HG03521 (cell line): ENCODE measurements around the gene TAF11L11.
"Not testable (repeated sequence)": the region's sequence is repeated elsewhere in the genome, so short reads cannot be mapped to it uniquely, and the experiment has no call there.

Experiments
- ATAC-seq: cut with Tn5 transposase; IDR thresholded peaks from one replicate; pipeline ENCODE4 v1.9.1; 2021; ENCODE audit warnings: mild to moderate bottlenecking, moderate library complexity; ENCODE audit not compliant: unreplicated experiment

The TAF11L11 gene

DNA sequence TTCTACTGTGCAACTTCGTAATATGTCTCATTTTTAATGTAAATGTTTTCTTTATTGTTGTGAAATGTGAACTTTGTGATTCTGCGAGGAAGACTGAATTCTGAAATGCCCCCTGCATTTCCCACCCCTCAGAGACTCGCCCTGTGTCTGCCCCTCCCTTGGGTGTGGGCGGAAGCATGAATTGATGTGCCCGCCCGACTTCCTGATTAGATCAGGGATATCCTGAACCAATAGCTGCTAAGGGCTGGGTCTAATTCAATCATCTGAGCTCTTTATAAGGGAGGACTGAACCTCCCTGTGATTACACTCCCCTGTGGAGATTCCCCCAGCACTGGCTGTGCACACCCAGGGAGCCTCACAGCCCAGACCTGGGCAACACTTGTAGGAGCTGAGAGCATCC lies at the start of gene TAF11L11:
Gene TAF11L11 (plus strand): TSS at position 304 of the 400 bp plus-strand sequence.
- ATAC-seq = not testable (repeated sequence)

DNA sequence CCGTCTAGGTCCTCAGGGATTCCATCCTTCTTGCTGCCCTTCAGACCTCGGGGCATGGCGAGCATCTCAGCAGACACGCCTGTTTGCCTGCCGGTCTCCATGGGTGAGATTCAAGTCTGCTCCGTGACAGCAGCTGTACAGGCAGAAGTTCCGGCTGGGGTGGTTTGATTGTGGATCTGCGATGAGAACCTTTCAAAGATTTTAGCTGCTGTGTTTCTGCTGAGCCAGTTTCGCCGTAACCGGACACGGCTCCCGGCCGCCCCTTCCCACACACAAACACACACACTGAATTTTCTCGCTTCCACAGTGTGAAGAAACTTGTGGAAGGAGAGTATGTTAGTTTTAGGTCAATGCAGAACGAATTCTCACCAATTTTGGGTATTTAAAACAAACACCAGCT lies 18.3 kb upstream of the TAF11L11 start, which contains the start of gene TAF11L7:
Gene TAF11L7 (minus strand): TSS at position 101 of the 400 bp plus-strand sequence.
- ATAC-seq = not testable (repeated sequence)

DNA sequence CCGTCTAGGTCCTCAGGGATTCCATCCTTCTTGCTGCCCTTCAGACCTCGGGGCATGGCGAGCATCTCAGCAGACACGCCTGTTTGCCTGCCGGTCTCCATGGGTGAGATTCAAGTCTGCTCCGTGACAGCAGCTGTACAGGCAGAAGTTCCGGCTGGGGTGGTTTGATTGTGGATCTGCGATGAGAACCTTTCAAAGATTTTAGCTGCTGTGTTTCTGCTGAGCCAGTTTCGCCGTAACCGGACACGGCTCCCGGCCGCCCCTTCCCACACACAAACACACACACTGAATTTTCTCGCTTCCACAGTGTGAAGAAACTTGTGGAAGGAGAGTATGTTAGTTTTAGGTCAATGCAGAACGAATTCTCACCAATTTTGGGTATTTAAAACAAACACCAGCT lies 13.1 kb upstream of the TAF11L11 start, which contains the start of gene TAF11L8:
Gene TAF11L8 (minus strand): TSS at position 101 of the 400 bp plus-strand sequence.
- ATAC-seq = not testable (repeated sequence)

DNA sequence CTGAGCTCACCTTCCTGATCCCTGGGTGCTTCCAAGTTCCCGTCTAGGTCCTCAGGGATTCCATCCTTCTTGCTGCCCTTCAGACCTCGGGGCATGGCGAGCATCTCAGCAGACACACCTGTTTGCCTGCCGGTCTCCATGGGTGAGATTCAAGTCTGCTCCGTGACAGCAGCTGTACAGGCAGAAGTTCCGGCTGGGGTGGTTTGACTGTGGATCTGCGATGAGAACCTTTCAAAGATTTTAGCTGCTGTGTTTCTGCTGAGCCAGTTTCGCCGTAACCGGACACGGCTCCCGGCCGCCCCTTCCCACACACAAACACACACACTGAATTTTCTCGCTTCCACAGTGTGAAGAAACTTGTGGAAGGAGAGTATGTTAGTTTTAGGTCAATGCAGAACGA lies 9.7 kb upstream of the TAF11L11 start, which contains the start of gene TAF11L9:
Gene TAF11L9 (minus strand): TSS at position 140 of the 400 bp plus-strand sequence.
- ATAC-seq = not testable (repeated sequence)

DNA sequence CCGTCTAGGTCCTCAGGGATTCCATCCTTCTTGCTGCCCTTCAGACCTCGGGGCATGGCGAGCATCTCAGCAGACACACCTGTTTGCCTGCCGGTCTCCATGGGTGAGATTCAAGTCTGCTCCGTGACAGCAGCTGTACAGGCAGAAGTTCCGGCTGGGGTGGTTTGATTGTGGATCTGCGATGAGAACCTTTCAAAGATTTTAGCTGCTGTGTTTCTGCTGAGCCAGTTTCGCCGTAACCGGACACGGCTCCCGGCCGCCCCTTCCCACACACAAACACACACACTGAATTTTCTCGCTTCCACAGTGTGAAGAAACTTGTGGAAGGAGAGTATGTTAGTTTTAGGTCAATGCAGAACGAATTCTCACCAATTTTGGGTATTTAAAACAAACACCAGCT lies 6.3 kb upstream of the TAF11L11 start, which contains the start of gene TAF11L10:
Gene TAF11L10 (minus strand): TSS at position 101 of the 400 bp plus-strand sequence.
- not testable (repeated sequence) for ATAC-seq

DNA sequence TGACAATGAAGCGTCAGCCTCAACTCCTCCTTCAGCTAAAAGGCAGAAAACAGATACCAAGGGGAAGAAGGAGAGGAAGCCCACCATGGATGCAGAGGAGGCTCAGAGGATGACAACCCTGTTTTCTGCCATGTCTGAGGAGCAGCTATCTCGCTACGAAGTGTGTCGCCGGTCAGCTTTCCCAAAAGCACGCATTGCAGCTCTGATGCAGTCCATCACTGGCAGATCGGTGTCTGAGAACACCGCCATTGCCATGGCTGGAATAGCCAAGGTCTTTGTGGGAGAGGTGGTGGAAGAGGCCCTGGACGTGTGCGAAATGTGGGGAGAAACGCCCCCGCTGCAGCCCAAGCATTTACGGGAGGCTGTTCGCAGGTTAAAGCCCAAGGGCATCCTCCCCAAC lies 968 bp downstream of the TAF11L11 start:
- no peak for ATAC-seq

DNA sequence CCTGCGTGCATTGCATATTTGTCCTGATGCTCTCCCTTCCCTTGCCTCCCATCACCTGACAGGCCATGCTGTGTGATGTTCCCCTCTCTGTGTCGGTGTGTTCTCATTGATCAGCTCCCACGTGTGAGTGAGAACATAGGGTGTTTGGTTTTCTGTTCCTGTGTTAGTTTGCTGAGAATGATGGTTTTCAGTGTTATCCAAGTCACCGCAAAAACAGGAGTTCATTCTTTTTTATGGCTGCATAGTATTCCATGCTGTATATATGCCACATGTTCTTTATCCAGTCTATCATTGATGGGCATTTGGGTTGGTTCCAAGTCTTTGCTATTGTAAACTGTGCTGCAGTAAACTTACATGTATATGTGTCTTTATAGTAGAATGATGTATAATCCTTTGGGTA lies 3.5 kb downstream of the TAF11L11 start:
- not testable (repeated sequence) for ATAC-seq

GRCh38 chr5:17610092-17610491 lies 6.1 kb downstream of the TAF11L11 start, which contains the start of gene TAF11L12:
Gene TAF11L12, plus strand, starts transcription at chr5:17610392.
- not testable (repeated sequence) for ATAC-seq

DNA sequence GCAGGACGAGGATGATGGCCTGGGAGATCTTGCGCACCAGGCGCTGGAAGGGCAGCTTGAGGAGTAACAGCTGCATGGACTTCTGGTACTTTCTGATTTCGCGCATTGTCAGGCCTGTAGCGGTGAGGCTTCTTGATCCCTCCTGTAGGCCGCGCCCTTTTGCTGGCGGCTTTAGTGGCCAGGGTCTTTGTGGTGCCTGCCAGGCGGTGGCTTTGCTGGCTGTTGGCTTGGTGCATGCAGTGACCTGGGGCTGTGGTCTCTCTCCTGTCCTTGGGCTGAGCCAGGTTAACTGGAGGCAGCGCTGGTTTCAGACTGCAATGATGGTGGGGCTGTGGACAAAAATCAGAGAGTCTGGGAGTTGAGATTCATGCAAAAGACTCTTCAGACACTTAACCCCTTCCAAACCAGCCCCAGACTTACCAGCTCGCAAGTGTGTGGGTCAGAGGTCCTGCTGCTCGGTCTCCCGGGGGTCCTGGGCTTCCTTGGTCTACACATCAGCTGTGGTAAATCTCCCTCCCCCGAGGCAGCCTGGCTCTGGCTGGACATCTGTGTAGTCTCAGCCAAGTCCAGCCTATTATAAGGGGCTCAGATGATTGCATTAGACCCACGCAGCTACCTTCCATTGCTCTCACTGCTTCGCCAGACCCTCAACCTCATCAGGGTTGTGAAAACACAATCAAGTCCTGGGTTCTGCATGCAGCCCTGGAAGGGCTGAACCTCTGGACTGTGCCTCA lies 11.1 kb downstream of the TAF11L11 start:
- no peak for ATAC-seq

DNA sequence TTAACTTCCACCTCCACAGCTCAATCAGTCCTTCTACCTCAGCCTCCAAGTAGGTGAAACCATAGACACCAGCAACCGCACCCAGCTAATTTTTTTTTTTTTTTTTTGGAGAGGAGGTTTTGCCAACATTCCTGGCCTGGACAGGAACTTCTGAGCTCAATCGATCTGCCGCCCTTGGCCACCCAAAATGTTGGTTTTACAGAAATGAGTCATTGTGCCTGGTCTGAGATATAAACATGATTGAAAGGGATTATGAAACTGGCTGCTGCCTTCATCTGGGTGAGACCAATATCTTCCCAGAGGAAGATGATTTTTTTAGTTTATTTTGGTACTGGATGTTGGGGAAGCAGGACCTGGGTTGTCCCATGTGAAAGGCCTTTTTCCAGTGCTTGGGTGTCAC lies 15.4 kb downstream of the TAF11L11 start:
- no peak for ATAC-seq

GRCh38 chr5:17620627-17621026 lies 16.6 kb downstream of the TAF11L11 start:
- ATAC-seq = no peak

- ATAC-seq = no peak
Observed at GRCh38 chr5:17625686-17626085, 21.7 kb downstream of the TAF11L11 start.

- ATAC-seq = not testable (repeated sequence)
Observed at GRCh38 chr5:17631788-17632187, 27.8 kb downstream of the TAF11L11 start, which contains the start of gene TAF11L13. Gene TAF11L13, plus strand, starts transcription at chr5:17632088.

- ATAC-seq = no peak
Observed at GRCh38 chr5:17634160-17634559, 30.2 kb downstream of the TAF11L11 start, which contains the start of gene TAF11L14. Gene TAF11L14, plus strand, starts transcription at chr5:17634460.

DNA sequence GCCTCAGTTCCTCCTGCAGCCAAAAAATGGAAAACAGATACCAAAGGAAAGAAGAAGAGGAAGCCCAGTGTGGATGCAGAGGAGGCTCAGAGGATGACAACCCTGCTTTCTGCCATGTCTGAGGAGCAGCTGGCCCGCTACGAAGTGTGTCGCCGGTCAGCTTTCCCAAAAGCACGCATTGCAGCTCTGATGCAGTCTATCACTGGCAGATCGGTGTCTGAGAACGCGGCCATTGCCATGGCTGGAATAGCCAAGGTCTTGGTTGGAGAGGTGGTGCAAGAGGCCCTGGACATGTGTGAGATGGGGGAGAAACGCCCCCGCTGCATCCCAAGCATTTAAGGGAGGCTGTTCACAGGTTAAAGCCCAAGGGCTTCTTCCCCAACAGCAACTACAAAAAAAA lies 45.2 kb downstream of the TAF11L11 start:
- ATAC-seq = not testable (repeated sequence)

GRCh38 chr5:17655201-17655759 lies 51.3 kb downstream of the TAF11L11 start:
- not testable (repeated sequence) for ATAC-seq
